GM23338 (cell line): ENCODE data around the gene LMBR1.

Experiments used
- CREB1 ChIP-seq: fragments of 250-450 bp; sonication (Bioruptor Pico); IDR thresholded peaks from 2 replicates; pipeline ENCODE4 v1.5.0; 2020; ENCODE audit warnings: low read depth, mild to moderate bottlenecking, moderate library complexity
- CTCF ChIP-seq, 2 experiments: fragments of 200-600 bp in 1 of 2; sonication (generic) in 1 of 2; conservative IDR thresholded peaks; 2 replicates each; pipeline versions ENCODE4 v1.5.1 to v1.6.1; 2016 to 2017; ENCODE audit warnings: antibody characterized with exemption in 2 of 2, low read depth in 2 of 2, mild to moderate bottlenecking in 2 of 2, moderate library complexity in 1 of 2
- ETS1 ChIP-seq: IDR thresholded peaks from 2 replicates; pipeline ENCODE4 v1.6.1; 2016; ENCODE audit warnings: antibody characterized with exemption
- EZH2 ChIP-seq: fragments of 200-600 bp; sonication (generic); IDR thresholded peaks from one replicate; pipeline ENCODE4 v1.8.0; 2017; ENCODE audit warnings: antibody characterized with exemption, mild to moderate bottlenecking, low read depth; ENCODE audit not compliant: unreplicated experiment
- EZH2phosphoT487 ChIP-seq: fragments of 200-600 bp; sonication (generic); IDR thresholded peaks from one replicate; pipeline ENCODE4 v1.8.1; 2018; ENCODE audit warnings: antibody characterized with exemption; ENCODE audit not compliant: unreplicated experiment
- JUNB ChIP-seq: IDR thresholded peaks from one replicate; pipeline ENCODE4 v1.6.1; 2016; ENCODE audit warnings: antibody characterized with exemption; ENCODE audit not compliant: unreplicated experiment
- POLR2AphosphoS5 ChIP-seq: IDR thresholded peaks from 2 replicates; pipeline ENCODE4 v1.6.1; 2016; ENCODE audit warnings: antibody characterized with exemption, low read depth
- REST ChIP-seq: IDR thresholded peaks from one replicate; pipeline ENCODE4 v1.6.1; 2018; ENCODE audit warnings: antibody characterized with exemption; ENCODE audit not compliant: unreplicated experiment
- ZNF331 ChIP-seq: fragments of 250-450 bp; sonication (Bioruptor Pico); IDR thresholded peaks from 2 replicates; pipeline ENCODE4 v1.5.0; 2020; ENCODE audit warnings: low read depth, mild to moderate bottlenecking, moderate library complexity
- ZNF462 ChIP-seq: fragments of 250-450 bp; sonication (Bioruptor Pico); IDR thresholded peaks from 2 replicates; pipeline ENCODE4 v1.5.0; 2020; ENCODE audit warnings: mild to moderate bottlenecking, moderate library complexity

GRCh38 chr7:156731651-156732050 is 161.3 kb downstream of the LMBR1 start:
- TF ChIP-seq EZH2 (no peak), CTCF (conservative IDR thresholded peaks at IDR 0.05; ENCODE audit: low read depth in 2 of 2) (no peak), POLR2AphosphoS5 (no peak), EZH2phosphoT487 (no peak), REST (no peak), ZNF462 (CRISPR knock-in tag) (no peak), ZNF331 (CRISPR knock-in tag) (no peak), ETS1 (no peak), JUNB (no peak), CREB1 (CRISPR knock-in tag) (no peak)
